HTR-8/SVneo (cell line): ENCODE results near the gene RPP38.

Source experiments
- DNase-seq: peaks from one replicate; pipeline ENCODE4 v3.0.0; 2011; ENCODE audit warnings: low spot score, mixed read lengths; ENCODE audit not compliant: insufficient read length
- FAIRE-seq: peaks from 2 replicates; lab custom pipeline; 2011; peaks lifted over from hg19 to GRCh38; lab: Jason Lieb, UNC

The RPP38 gene

DNA sequence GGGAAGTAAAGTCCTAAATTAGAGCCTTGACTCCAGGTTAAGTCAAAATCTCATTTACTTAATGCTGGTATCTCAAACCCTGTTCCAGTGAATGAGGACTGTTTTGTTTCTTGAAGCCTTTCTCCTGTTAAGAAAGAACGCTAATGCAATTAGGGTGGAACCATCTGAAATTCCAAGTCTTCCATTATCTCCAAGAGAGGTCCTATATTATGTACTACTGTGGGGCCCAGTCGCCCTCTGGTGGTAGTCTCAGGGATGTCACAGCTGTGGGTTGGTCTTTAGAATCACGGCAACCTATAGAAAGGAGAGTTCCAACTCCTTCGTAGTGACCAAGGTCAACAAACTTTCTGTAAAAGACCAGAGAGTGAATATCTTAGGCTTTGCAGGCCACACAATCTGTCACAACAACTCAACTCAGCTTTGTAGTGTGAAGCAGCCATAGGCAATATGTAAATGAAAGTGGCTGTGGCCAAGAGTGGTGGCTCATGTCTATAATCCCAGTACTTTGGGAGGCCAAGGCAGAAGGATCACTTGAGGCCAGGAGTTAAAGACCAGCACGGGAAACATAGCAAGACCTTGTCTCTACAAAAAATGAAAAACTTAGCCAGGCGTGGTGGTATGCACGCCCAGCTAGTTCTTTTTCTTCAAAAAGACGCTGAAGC lies 9.3 kb downstream of the RPP38 start:
- no peak for FAIRE-seq

DNA sequence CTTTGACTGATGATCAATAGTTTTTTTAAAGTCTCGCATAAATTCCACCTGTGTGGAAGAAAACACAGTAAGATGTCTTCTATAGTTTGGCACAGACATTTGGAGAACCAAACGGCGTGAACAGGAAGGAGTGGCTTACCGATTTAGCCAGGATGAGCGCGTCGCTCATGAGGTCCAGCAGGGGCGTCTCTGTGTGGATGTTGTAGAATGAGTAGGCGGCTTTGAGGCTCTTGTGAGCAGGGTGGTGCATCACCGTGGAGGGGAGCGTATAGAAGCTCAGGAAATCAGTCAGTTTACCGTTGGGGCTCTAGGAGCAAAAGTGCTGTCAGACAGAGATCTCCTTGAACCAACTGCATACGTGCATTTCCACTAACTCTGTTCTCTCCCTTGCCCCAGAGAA lies 15.5 kb downstream of the RPP38 start:
- no peak for FAIRE-seq
- DNase-seq: no peak

More for the DNA sequence above, 9.3 kb downstream of the RPP38 start:
- DNase-seq: peak; percentile 61

DNA sequence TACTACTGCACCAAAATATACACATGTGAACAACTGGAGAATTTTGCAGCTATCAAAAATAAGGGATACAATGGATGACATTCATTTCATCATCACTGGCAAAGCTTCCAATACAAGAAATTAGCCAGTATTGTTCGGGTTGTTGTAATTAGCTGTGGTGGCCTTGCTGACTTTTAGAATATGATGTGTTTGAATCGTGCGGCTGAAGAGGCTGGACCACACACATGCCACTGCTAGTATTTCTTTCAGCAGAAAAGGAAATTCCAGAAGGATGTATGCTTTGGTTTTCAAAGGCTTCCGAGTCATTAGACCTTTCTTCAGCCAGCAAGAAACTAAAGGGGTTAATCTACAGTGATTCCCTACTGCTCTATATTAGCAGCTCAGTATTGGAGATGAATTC lies 16.6 kb downstream of the RPP38 start:
- FAIRE-seq (no peak), DNase-seq (no peak)

DNA sequence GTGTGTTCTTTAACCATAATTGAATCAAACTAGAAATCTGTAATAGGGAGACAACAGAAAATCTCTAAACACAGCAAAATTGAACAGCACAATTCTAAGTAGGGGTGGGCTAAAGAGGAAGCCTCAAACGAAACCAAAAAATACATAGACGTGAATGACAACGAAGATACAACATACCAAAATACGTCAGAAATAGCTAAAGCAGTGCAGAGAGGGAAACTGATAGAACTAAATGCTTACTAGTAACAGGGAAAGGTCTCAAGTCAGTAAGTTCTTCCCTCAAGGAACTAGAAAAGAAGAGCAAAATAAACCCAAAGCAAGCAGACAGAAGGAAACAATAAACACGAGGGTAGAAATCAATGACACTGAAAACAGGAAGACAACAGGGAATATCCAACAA lies 19.1 kb downstream of the RPP38 start:
- FAIRE-seq (no peak), DNase-seq (no peak)

DNA sequence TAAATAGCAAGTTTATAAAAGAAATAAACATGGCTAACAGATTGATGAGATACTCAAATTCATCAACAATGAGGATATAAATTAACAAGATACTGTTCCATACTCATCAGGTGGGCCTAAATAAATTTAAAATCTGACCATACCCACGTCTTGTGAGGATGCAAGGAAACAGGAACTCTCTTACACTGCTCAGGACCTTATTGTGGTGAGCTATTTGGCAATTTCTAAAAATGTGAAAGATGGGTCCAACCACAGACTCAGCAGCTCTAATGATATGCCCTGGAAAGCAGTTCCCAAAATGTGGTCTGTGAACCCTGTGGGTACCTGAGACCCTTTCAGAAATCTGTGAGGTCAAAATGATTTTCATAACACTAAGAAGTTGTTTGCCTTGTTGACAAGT lies 21.5 kb downstream of the RPP38 start:
- no peak for FAIRE-seq
- DNase-seq: no peak

DNA sequence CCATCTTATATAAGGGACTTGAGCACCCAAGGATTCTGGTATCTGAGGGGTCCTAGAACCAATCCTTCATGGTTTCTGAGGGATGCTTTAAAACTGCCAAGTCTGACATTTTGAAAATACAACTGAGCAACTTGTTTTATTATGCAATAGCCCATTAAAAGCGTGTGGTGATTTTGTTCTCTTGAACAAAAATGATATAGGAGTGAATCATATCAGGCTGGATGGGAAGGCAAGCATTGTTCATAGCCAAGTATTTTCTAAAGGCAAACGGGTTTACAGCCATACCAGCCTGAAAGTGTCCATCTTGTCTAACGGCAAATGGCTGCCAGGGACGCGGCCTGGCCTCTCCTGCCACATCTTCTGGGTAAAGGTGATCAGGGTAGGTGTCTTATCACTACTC lies 23.4 kb downstream of the RPP38 start:
- DNase-seq: no peak

DNA sequence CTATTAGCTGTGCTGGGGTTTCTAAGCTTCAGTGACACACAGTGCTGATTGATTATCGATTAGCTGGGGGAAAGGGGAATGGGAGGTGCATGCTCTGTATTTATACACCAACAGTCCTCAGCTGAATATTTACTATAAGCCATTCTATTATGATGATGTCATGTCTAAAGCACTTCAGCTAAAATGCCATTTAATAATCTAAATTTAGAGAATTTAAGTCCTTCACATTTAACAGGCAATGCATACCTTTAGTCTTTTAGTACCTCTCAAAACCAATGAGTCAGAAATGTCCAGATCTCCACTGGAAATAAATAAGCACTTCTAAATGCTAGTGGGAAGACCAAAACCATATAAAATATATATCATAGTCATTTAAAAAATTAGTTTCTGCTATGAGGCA lies 24.6 kb downstream of the RPP38 start:
- peak; percentile 10 for DNase-seq
- FAIRE-seq: no peak

More for the DNA sequence above, 23.4 kb downstream of the RPP38 start:
- FAIRE-seq: no peak

DNA sequence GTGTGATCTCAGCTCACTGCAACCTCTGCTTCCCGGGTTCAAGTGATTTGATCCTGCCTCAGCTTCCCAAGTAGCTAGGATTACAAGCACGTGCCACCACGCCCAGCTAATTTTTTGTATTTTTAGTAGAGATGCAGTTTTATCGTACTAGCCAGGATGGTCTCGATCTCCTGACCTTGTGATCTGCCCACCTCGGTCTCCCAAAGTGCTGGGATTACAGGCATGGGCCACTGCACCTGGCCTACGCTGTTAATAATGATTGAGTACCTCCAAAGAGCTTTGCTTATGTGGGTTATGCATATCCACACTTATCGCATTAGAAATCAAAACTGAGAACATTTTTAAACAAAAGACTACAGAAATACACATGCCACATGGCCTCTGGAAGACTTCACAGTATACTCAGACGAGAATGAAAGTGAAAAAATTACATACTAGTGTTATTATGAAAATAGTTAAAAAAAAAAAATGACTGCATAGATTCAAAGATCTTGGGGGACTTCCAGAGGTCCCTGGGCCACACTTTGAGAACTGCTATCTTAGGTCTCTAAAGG lies 25.4 kb downstream of the RPP38 start:
- no peak for FAIRE-seq
- DNase-seq: no peak

DNA sequence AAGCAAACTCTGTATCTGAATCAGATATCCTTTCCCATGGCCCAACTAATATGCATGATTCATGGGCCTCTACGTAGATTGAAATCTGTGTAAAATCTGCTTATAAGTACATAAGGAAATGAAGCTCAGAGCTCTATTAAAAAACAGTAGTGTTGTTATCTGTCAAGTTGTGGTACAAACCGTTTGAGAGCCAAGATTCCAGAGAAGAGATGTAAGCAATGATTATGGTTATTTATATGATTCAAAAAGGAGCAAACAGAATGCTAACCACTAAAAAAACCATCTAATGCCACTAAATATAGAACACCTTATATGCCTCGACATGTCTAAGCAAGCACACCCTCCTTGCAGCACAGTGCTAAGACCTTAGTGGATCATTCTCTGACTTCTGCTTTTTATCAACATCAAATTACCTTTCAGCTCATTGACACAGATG lies 26.6 kb downstream of the RPP38 start:
- peak; percentile 39 for DNase-seq
- FAIRE-seq: no peak

DNA sequence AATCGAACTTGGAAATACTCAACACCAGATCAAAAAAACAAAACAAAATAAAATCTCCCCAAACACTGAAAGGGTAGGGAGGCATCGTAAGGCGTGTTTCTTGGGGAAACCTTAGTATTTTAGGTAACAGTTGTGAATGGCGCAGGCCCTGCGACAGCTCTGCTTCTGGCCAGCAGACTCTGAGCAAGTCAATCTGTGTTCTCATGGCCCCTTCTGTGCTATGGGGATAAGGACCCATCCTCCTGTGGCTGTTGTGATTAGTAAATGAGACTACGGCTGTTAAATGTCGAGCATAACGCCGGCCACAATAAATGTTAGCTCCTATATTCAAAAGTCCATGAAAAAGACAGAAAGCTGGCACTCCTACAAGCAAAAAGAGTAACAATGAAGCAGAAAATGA lies 27.0 kb downstream of the RPP38 start:
- DNase-seq: no peak
- no peak for FAIRE-seq

DNA sequence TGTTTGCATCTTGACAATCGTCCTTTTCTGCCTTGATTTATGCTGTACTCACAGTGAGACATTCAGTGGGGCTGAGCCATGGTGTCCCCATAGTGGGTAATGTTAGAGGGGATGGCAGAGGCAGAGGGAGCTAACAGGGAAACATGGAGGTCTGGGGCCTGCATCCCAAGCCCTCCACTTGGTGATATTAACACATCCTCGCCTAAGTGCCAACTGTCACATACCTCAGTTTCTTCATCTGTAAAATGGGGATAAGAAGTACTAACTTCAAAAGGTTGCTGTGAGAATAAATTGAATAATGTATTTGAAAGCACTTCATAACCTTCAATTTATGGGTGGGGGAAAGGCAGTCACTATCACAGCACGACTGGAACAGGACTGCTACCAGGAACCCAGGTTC lies 27.8 kb downstream of the RPP38 start:
- no peak for FAIRE-seq

DNA sequence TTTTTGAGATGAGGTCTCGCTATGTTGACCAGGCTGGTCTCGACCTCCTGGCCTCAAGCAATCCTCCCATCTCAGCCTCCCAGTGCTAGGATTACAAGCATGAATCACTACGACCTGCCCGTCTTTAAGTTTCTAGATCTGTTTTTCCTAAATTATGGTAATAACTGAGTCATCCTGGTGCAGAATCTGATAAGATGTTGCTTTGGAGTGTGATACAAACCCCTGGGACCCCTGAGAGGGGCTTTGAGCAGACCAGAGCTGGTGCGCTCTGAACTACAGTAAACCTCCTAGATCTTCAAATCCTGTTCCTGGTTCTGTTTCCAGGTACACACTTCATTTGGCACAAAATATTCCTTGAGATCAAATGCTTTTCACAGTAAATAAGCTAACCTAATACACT lies 34.2 kb downstream of the RPP38 start:
- DNase-seq (no peak), FAIRE-seq (no peak)

More for the DNA sequence above, 27.8 kb downstream of the RPP38 start:
- DNase-seq: no peak

DNA sequence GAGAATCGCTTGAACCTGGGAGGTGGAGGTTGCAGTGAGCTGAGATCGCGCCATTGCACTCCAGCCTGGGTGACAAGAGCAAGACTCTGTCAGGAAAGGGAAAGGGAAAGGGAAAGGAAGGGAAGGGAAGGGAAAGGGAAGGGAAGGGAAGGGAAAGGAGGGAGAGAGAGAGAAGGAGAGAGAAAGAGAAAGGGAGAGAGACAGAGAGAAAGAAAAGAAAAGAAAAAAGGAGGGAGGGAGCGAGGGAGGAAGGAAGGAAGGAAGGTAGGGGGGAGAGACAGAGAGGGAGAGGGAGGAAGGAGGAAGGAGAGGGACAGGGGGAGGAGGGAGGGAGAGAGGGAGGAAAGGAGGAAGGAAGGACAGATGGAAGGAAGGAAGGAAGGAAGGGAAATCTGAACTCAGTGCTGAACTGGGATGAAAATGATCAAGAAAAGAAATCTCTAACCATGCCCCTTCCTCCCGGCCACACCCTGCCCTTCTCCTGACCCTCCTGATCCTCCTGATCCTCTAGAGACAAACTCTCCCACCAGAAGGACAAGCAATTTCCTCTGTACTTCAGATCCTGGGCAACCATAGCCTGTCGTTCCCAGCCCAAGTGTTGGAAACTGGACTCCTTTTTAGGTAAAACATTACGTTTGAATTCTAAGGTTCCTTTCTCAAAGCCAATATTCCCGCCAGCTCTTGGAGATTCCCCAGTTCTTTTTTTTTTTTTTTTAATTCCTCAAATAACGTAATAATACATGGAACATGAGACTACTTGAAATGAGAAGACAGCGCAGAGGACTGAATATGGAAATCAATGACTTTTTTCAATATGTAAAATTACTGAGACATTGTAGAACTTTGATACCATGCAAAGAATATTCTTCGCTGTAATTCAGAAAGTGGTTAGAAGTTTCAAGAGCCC lies 39.2 kb downstream of the RPP38 start:
- FAIRE-seq (no peak), DNase-seq (no peak)

DNA sequence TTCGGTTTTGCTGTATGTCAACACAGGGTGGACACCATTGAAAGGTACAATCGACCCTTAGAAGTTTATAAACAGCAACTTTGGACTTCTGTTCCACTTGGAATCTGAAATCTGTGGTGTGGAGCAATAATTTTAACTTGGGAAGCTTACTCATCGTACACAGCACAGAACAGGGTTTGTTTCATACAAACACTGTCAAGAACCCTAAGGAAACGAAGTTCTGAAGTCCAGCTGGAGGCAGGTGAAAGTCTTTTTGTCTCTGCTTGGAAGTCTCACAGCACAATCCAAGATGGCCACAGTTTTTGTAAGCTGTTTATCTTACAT lies 39.8 kb downstream of the RPP38 start:
- FAIRE-seq (no peak), DNase-seq (no peak)

DNA sequence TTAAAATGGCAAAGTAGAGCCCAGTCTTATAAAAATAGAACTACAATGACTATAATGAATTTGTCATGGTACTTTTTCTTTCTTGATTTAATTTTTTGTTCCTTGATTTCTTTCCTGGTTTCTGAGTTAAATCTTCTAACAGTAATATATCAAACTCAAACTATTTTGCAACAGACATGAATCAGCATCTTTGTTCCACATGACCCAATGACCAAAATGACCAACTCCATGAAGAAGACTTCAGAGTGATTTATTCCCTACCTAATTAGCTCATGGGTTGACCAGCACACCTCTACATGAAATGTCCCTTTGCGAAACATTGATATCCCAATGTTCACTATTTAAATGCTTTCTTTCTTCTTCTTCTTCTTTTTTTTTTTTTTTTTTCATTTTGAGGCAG lies 40.5 kb downstream of the RPP38 start:
- DNase-seq: no peak
- FAIRE-seq: no peak

DNA sequence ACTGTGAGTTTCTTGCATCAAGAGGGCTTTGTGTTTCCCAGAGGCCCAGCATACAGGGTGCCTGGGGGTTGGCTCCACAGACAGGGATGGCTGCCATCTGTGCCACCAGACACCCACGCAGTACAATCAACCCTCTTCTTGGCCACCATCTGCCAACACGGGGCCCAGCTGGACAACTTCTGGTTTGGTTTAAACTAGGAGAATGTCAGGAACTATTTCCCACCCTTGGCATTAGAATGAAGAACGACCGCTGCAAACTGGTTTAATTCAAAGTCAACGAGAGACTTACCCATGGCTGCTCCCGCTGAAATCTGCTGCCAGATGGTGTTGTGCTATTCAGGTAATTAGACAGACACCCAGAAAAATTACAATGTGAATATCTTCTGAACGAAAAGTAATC lies 43.5 kb downstream of the RPP38 start:
- DNase-seq: no peak
- no peak for FAIRE-seq

DNA sequence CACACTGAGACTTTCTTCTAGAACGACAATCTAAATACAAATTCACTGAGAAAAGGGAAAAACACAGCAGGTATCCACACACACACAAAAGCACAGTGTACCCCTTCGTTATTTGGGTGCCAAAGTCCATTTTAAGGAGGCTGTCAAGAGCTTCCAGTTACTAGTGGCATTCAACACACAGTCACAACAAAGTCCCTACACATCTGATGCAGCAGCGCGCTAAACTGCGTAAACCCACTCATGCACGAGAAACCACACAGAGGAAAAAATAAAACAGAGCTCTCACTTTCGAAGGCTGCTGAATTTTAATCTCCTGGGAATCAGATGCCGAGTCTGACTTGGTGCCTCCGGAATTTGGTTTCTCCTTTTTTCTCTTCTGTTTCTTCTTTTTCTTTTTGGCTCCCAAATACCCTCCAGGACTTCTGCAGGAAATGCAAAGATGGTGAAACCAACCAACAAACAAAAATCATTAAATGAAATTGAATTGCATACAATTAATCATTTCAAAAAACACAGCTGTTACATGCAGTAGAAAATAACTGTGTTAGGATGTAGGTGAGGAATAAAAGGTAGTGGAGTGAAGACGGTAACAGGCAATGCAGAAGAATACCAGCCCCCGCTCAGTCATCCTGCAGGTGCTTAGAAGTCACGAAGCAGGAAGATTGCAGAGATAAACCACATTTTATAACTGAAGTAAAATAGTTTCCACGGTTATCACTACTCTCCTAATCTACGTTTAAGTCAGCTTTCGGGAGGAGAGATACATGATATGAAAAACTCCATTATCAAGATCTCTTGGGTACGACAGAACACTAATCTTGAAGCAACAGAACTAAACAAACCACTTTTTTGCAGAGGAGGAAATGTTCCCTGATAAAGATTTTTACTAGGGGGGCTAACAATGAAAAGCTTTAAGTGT lies 44.2 kb downstream of the RPP38 start:
- FAIRE-seq (no peak), DNase-seq (no peak)

DNA sequence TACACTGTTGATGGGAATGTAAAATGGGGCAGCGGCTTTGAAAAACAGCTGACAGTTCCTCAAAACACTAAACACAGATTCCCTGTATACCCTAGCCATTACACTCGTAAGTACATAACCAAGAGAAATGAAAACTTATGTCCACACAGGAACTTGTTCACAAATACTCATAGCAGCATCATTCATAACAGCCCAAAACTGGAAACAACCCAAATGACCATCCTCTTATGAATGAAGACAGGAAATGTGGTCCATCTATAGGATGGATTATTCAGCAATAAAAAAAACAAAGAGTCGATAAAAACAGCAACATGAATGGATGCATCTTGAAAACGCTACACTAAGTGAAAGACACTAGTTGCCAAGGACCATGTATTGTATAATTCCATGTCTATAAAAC lies 47.6 kb downstream of the RPP38 start:
- DNase-seq: no peak
- no peak for FAIRE-seq

DNA sequence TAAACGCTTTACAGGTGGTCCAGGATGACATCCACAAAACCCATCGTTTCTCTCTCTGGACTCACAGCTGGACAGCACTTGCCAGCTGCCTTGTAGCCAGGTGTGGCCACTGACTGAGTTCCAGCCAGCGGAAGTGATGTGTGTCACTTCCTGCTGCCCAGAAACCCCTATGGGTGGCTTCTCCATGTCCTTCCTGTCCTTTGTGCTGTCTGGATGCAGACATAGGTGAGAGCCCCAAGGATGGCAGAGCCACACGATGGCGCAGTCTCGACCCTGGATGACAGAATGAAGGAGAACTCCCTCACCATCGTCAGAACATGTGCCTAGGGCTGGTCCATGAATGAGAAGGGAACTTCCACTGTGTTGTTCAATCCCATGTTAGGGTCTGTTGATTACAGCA lies 49.2 kb downstream of the RPP38 start:
- DNase-seq (no peak), FAIRE-seq (no peak)

DNA sequence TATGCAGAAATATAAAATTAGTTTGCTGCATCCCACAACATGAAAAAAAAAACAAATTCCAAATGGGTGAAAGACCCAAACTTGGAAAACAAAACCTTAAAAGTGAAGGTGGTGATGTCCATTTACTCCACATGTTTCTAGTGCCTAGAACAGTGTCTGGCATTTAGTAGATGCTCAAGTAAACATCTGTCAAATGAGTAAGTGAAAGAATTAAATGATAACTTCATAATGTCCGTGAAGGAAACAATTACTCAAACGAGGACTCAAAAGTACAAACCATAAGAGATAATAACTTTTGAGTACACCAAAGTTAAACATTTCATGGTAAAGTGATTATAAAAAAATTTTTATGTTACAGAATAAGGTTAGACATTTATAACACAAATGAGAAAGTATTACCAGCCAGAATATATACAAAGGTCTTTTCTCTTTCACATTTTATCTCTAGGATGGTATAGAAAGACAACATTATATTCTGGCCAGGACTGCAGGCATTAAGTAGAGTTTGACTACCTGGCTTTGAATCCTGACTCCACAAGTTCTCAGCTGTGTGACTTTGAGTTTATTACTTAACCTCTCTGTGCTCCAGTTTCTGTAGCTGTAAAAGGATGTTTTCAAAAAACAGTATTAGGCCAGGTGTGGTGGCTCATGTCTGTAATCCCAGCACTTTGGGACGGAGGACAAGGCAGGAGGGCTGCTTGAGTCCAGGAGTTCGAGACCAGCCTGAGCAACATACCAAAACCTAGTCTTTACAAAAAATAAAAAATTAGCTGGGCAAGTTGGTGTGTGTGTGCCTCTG lies 50.6 kb downstream of the RPP38 start:
- FAIRE-seq (no peak), DNase-seq (no peak)
